Stimulated activated CD4-positive, alpha-beta T cell treated with anti-CD3 and anti-CD28 coated beads, TNF-alpha, amount 100 ng/mL, for 48 hours (primary cell): ENCODE measurements around the gene CHTF18.
A peak's percentile ranks its signal among the peaks of the same experiment; 100 is the strongest.
"Not testable (repeated sequence)": the region's sequence is repeated elsewhere in the genome, so short reads cannot be mapped to it uniquely, and the experiment has no call there.

Source experiments
- DNase-seq, 3 donors: peaks; one replicate each; pipeline ENCODE4 v3.0.0-alpha.2; 2020; ENCODE audit warnings: low read depth in 3 of 3

CHTF18 gene

DNA sequence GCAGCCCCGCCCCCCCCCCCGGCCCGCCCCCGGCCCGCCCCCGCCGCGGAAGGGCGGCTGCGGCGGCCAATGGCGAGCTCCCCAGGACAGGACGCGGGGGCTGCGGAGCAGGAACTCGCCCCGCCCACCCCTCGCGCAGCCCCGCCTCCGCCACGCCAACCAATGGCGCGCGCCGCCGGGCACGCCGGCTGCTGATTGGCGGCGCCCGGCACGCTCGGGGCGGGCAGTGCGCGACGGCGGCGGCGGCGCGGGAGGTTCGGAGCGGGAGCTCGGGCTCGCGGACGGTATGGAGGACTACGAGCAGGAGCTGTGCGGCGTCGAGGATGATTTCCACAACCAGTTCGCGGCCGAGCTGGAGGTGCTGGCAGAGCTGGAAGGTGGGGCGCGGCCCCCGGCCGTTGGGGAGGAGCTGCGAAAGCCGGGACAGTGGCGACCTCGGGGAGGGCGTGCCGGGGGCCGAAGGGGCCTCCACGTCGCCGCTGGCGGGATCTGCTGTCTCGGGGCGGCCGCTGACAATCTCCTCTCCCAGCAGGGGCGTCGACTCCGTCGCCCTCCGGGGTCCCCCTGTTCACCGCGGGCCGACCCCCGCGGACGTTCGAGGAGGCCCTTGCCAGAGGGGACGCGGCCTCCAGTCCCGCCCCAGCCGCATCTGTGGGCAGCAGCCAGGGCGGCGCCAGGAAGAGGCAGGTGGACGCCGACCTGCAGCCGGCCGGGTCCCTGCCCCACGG, at the start of gene CHTF18:
Gene CHTF18 (plus strand): TSS at position 222 of the 728 bp plus-strand sequence. CDS start 65 bp downstream, at position 287.
- DNase-seq, result peak; percentile 88 to 90 (median 88)

DNA sequence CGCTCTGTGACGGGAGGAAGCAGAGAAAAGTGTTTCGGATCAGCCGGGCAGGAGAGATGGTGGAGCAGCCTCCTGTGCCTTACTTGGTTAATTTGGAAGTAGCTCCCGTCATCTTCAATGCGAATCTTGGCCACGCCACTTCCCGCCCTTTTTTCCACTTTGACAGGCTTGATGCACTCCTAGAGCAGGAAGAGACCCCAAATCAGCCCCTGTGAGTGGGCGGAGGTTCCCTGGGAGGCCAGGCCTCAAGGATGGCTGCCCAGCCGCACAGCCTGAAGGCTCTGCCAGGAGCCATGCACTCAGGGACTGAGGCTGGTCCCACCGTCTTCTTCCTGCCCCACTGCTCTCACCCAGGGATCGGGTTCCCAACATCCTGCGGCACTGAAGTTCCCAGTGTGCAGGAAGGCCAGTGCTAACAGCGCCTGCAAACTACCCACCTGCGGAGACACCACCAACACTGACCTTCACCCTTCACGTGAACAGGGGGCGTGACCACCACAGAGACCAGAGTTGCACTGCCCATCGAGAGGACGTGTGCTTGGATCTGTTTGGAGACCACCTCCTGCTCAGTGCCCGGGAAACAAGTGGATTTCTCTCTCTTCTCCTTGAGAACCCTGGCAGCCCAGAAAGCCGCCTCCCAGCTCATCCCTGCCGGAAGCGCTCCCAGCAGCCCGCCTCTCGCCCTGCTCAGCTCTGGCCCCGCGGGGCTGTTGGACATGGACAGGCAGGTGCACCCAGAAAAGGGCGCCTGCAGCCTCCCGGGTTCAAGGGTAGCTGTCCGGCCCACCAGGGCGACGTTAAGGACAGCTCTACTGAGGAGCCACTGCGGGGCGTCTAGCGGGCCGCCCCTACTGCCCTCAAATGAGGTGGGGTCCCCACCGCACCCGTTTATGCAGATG, 48.6 kb upstream of the CHTF18 start:
- DNase-seq, result no peak

DNA sequence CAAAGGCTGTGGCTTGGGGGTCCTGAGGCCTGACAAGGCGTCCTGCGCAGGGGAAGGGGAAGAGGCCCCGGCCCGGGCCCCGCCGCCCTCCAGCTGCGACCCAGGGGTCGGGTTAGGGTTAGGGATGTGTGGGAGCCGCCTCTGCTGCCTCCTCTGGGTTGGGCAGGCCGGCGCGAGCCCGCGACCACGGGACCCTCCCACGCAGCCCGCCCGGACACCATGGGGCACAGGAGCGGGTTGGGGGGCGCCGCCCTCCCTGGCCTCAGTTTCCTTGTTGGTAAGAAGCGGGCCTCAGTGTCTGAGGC, 48.0 kb upstream of the CHTF18 start:
- DNase-seq, result no peak

DNA sequence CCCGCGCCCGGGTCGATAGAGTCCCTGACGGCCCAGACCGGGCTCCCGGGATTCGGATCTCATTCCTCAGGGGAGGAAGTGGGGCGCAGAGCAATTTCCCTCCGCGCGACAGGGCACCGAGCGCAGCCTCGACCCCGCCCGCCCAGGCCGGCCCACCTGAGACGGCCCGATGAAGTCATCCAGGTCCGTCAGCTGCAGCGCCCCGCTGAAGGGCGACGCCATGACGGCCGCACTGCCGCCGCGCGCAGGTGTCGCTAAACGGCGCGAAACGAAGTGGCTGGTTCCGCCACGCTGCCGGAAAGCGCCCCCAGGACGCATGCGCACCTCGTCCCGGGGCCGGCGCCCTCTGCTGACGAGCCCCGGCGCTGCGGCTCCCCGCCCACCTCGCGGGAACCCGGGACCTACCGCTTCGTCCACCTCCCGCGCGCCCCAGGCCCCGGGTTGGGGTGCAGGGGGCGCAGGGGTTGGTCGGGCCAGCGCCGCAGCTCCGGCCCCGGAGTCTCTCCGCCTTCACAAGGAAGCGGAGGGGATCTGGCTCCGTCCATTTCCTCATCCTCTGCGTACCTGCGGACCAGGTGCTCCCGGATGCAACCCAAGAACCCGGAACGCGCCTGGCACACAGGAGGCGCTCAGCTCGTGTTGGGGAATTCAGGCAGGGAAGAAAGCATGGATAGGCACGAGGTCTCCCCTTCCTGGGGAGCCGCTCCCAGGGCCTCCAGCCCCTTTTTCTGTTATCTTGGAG, 47.5 kb upstream of the CHTF18 start, which contains the start of gene CIAO3:
Gene CIAO3 (minus strand): TSS at position 234 of the 742 bp plus-strand sequence. CDS start 12 bp downstream, at position 222.
- peak; percentile 86 to 90 (median 88) for DNase-seq

DNA sequence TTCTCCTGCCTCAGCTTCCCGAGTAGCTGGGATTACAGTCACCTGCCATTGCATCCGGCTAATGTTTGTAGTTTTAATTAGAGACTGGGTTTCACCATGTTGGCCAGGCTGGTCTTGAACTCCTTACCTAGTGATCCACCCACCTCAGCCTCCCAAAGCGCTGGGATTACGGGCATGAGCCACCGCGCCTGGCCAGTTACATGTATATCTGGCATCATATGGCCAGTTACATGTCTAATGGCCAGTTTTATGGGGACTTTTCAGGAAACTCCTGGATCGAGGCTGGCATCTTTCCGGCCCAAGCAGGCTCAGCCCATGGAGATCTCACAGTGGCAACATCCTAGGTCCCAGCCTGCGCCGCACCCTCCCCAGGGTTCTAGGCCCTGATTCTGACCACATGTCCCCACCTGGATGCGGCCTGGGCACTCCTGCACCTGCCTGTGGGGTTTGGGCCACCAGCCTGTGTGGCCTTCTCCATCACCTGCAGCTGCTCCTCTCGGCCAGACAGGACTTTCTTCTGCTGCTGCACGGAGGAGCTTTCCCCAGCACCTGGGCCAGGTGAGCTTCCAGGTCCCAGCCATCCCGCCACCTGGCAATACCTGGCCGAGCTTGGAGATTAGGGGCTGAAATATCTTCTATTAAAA, 46.3 kb upstream of the CHTF18 start:
- no peak for DNase-seq

DNA sequence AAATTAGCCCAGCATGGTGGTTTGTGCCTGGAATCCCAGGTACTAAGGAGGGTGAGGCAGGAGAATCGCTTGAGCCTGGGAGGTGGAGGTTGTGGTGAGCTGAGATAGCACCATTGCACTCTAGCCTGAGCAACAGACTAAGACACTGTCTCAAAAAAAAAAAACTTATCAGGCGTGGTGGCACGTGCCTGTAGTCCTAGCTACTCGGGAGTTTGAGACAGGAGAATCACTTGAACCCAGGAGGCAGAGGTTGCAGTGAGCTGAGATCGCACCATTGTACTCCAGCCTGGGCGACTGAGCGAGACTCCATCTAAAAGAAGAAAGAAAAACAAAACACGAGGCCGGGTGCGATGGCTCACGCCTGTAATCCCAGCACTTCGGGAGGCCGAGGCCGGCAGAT, 45.5 kb upstream of the CHTF18 start:
- DNase-seq, result not testable (repeated sequence)

DNA sequence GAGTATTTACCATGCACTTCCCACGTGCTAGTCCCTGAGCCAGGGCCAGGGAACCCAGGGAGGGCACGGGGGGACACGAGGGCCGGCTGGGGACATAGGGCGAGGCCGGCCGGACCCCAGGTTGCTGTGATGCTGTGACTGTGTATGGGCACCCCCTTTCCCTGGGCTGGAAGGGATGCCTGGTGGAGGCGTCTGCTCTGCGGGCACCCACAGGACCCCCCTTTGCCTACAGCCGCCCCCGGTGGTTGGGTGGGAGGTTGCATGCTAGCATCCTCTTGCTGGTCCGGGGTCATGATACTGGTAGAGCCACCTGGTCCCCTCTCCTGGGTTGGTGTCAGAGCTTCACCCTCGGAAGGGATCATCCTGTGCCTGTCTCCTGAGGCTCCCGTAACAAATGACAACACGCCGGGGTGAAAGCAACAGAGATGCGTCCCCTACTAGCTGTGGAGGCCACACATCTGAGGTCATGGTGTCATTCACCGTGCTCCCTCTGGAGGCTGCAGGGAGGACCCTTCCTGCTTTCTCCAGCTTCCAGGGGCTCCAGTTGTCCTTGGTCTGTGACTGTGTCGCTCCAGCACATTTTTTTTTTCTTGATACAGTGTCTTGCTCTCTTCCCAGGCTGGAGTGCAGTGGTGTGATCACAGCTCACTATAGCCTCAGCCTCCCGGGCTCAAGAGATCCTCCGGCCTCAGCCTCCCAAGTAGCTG, 44.5 kb upstream of the CHTF18 start:
- DNase-seq, result no peak

DNA sequence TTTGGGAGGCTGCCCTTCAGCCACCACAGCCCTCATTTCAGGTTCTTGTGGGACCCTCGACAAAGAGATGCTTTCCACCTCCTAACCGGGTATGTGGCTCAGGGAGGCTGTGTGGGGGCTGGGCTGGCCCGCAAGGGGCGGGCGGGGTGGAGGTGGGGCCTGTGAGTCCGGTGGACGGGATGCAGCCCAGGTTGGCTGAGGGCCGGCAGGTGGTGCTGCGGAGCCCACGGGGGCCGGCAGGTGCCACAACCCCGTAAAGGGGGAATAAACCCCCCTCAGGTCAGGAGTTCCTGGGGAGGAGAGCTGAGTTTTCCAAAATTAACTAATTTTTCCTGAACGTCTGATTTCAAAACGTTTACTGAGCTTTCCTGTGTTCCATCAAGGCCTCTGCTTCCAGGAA, 42.7 kb upstream of the CHTF18 start:
- no peak for DNase-seq

DNA sequence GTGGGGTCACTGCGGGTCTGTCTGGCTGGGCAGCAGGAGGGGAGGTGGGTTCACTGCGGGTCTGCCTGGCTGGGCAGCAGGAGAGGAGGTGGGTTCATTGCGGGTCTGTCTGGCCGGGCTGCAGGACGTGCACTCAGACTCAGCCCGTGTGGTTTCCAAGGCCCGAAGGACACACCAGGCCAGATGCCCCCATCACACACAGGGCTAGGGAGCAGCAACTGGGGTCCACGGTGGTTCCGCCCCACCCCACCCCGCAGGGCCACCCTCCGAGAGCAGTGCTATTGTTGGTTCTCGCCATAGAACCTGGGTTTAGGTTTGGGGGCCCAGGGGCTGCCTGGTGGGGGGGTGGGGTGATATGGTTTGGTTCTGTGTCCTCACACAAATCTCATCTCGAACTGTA, 41.8 kb upstream of the CHTF18 start:
- DNase-seq, result no peak

DNA sequence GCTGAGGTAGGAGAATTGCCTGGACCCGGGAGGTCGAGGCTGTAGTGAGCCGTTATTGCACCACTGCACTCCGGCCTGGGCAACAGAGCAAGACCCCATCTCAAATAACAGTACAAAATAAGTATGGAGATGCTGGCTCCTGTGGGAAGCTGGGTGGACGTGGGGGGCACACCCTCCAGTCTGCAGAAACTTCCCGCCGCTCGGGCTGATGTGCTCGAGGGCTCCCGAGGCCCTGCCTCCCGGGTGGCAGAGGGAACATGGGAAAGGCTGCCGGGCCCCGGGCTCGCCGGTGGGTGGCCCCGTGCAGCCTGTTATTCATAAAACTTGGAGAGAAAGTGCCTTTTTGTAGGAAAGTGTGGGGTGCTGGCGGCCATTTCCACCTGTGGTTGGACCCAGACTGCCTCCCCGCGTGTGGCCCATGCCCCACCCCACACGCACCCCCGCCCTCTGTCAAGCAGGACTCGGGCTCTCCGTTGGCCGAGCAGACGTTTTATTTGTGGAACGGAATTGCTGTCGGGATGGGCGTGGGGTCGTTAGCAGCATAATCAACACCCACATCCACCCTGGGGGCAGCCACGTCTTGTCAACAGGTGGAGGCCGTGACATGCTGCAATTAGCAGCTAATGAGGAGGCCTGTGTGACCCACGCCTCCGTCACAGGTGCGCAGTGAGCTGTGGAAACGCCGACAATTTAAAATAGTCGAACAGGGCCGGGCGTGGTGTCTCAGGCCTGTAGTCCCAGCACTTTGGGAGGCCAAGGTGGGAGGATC, 40.3 kb upstream of the CHTF18 start:
- DNase-seq, result no peak

DNA sequence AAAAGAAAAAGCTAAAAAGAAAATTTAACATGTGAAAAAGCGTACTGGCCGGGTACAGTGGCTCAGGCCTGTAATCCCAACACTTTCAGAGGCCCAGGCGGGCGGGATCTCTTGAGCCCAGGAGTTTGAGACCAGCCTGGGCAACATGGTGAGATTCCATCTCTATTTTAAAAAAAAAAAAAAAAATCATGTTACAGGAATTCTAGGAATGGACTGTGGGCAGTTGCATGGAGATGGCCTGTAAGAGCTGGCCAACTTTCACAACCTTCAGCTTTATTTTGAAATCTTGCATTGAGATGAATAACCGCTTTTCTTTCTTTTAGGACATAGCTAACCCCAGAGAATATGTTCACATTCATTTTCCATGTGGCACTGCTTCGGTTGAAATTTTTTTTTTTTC, 39.4 kb upstream of the CHTF18 start:
- no peak for DNase-seq

DNA sequence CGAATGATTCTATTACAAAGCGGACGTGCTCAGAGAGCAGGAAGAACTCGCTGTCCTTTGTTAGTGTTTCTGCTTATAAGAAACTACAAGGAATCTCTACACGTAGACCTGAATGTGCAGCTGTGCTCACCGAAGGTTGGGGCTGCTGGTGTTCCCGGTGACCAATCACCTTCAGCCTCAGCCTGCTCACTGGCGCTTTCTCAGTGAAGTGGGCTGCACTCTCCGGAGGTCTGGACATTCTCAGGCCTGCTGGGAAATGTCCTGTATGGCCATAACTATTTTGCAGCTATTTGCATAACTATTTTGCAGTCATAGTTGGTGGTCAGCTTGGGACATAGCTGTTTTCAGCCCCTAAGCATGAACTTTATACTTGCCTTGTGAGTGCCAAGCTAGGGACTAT, 37.9 kb upstream of the CHTF18 start:
- no peak for DNase-seq

DNA sequence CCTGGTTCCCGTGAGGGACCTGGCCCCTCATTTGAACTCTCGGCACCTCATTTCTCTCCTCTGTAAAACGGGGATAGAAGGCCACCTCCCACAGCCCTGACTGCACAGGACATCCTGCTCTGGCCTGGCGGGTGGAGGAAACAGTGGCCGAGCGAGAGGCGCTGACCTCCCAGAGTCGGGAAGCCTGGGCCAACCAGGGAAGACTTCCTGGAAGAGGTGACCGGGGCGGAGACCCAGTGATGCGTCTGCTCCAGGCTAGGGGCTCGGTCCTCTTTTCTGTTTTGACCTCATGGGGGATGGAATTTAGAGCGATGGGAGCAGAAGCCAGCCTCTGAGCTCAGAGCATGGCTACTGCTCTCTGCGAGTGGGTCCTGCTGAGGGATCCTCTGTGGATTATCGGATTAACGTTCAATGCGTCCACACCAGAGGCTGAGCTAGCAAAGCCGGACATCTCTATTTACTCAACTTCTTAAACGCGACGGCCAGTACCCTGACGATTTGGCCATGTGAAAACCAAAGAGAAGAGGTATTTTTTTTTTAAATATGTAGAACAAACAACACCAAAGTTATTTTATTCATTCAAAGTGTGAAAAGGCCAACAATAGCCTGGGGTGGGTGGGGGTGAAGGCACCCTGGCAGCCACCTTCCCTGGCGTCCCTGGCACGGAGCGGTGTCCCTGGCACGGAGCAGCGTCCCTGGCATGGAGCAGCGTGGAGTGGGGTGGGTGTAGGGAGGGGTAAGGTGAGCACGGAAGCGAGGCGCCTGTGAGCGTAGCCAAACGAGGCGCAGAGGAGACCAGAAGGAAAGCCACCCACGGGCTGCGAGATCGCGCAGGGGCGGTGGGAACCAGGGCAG, 37.0 kb upstream of the CHTF18 start:
- no peak for DNase-seq

DNA sequence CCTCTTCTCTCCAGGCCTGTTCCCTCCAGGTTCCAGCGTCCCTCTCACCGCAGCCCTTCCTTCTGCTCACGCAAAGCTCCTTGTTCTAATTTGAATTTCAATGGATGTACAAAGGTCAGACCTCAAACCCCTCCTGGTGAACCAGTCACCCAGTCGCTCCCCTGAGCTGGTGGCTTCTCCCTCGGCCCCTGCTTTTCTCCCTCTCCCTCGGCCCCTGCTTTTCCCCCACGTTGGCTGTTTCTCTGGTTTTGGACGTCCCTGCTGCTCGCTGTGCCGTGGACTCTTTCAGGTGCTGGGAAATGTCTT, 36.5 kb upstream of the CHTF18 start:
- no peak for DNase-seq

DNA sequence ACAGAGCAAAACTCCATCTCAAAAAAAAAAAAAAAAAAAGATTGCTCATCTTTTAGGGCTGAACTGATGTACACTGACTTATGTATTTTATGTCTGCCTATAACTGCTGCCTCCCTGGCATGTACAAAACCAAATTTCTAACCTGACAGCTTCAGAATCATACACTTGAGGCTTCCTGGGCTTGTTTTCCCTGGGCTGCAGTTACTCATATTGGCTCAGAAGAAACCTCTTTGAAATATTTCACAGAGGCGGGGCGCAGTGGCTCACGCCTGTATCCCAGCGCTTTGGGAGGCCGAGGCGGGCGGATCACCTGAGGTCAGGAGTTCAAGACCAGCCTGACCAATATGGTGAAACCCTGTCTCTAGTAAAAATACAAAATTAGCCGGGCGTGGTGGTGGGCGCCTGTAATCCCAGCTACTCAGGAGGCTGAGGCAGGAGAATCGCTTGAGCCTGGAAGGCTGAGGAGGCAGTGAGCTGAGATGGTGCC, 34.3 kb upstream of the CHTF18 start:
- DNase-seq, result not testable (repeated sequence)

DNA sequence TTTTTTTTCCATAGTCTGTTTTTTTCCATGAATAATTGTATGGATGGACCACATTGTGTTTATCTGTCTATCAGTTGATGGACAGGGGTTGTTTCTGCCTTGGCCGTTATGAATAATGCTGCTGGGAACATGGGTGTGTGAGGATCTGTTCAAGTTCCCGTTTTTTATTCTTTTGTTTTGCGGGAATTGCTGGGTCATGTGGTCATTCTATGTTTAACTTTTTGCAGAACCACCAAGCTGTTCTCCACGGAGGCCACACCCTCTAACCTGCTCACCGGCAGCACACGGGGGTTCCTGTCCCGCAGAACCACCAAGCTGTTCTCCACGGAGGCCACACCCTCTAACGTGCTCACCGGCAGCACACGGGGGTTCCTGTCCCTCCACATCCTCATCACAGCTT, 33.8 kb upstream of the CHTF18 start:
- no peak for DNase-seq

DNA sequence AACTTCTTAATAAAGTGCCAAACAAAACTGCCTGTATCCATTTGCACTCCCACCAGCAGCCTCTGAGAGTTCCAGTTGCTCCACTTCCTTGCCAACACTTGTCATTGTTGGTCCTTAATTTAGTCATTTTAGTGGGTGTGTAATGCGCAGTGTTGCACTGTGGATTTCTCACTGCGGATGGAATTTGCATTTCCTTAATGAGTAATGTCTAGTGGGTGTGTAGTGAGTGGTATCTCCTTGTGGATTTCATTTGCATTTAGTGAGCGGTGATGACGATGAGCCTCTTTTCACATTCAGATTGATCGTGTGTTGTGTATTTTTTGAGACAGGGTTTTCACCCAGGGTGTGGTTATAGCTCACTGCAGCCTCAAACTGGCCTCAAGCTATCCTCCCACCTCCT, 32.0 kb upstream of the CHTF18 start:
- no peak for DNase-seq

DNA sequence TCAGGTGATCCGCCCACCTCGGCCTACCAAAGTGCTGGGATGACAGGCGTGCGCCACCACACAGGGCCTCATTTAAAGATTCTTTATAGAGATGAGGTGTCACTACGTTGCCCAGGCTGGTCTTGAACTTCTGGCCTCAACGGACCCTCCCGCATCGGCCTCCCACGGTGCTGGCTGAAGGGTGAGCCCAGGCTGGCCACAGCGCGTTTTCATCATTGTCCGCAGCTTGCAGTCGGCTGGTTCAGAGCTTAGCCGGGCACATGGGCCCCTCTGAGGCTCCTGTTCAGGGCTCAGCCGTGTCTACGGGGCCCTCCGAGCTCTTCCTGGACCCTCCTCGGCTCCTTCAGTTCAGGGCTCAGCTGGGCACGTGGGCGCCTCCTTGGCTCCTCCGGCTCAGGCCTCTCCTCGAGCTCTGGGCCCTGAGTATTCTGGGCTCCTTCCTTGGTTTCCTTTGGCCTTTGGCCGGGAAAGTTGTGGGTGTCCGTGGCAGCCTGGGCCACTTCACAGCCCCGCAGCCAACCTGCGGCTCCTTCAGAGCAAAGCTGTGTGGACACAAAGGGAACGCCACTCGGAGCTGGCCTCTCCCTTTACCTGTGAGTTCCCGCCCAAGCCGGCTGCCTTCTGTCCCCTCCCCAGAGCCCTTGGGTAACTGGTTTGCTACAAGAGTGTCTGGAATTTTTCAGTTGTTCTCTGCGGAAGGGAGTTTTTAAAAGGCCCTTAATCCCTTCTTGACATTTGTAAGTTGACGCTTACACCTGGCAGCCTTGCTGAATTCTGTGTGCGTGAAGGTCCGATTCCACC, 29.1 kb upstream of the CHTF18 start:
- no peak for DNase-seq

DNA sequence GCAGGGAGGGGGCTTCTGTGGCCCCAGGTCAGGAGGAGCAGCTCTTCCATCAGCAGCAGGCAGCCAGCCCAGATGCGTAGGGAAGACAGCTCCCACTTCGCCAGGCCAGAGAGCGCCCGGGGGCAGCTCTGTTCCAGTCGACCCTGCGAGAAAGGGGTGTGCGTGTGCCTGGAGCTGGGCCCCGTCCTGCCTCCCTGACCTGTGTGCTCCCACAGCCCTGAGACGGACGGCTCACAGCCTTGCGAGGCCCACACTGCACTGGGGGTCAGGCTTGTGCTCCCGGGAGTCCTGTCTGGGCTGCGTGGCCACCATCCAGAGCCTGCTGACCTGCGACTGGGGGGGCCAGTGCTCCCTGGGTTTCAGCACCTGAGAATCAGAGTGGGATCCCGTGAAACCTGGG, 28.4 kb upstream of the CHTF18 start:
- DNase-seq, result no peak
